ENCODE results near the gene LAMA4. TPM values are rescaled to one million over a fixed set of nuclear protein-coding genes. Genes with fewer than 3 reads are reported as not detected.

The LAMA4 gene
- total RNA-seq, 4 donors from 2014 or later, result 107 to 329 (median 271) TPM

- Histone ChIP-seq H3K27ac (peak overlapping the region; percentile 82 to 86), H3K4me1 (peaks cover 0 to 11% of the 10 kb centered on the region in 2 donors), H3K36me3 (no peaks in the 10 kb centered on the region), H3K9me3 (no peaks in the 10 kb centered on the region), H3K4me3 (no peak overlapping the region), H3K27me3 (no peaks in the 10 kb centered on the region)
- TF ChIP-seq POLR2A (IDR thresholded peaks at IDR 0.05), result no peak
- DNase-seq, result no peak
- intact Hi-C loops (cut with DNase I; ENCODE audit: low total_unique reads), result no loop called here
Measured at GRCh38 chr6:112227992-112228391, 26.4 kb downstream of the LAMA4 start.

DNA sequence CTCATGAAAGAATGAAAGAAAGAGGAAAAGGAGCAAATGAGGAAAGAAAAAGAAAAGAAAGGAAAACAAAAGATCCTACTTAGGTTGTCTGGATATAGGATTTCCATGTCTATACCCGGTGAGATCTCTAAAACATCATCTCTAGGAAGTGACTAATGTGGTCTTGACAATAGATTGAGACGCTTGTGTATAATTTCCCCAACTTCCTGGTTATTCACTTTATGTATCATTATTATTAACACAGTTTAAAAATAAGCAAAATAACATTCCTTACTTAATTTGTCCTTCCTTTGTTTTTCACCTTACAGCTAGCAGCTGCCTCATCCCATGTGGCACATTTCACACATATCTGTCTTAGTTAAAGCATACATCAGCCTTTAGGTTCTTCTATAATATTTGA, 27.0 kb downstream of the LAMA4 start:
- no peaks in the 10 kb centered on the region for H3K27me3 ChIP-seq
- intact Hi-C loops (cut with DNase I; ENCODE audit: low total_unique reads), result no loop called here
- no peak for DNase-seq
- peak overlapping the region; percentile 82 to 86 for H3K27ac ChIP-seq
- TF ChIP-seq POLR2A (IDR thresholded peaks at IDR 0.05) (no peak), CTCF (IDR thresholded peaks at IDR 0.05) (no peak)
- no peaks in the 10 kb centered on the region for H3K36me3 ChIP-seq
- no peak overlapping the region for H3K4me3 ChIP-seq
- H3K9me3 ChIP-seq, result no peaks in the 10 kb centered on the region
- peaks cover 0 to 11% of the 10 kb centered on the region in 2 donors for H3K4me1 ChIP-seq

- no peaks in the 10 kb centered on the region for H3K36me3 ChIP-seq
- H3K4me1 ChIP-seq, result peaks cover 0 to 16% of the 10 kb centered on the region in 2 donors
- H3K9me3 ChIP-seq, result no peaks in the 10 kb centered on the region
- no peak for DNase-seq
- TF ChIP-seq CTCF (IDR thresholded peaks at IDR 0.05) (no peak), POLR2A (IDR thresholded peaks at IDR 0.05) (no peak)
- H3K27me3 ChIP-seq, result no peaks in the 10 kb centered on the region
- intact Hi-C loops (cut with DNase I; ENCODE audit: low total_unique reads), result no loop called here
- no peak overlapping the region for H3K4me3 ChIP-seq
- peak overlapping the region; percentile 82 to 86 for H3K27ac ChIP-seq
Measured at GRCh38 chr6:112225691-112226090, 28.7 kb downstream of the LAMA4 start.

DNA sequence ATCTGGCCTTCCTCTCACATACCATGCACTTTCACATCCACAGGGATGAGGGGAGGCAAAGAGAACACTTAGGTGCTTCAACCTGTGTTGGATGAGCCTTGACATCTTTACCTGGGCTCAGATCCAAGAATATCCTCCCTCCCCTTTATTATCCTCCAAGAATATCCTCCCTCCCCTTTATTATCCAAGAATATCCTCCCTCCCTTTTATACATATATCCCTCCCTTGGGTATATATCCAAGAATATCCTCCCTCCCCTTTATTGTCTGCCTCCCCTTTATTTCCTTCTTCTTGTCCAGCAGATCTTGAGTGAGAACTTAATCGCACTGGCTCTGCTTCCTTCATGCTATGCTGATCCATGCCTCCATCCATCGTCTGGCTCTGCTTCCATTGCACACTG, 30.3 kb downstream of the LAMA4 start:
- H3K27me3 ChIP-seq, result no peaks in the 10 kb centered on the region
- peak overlapping the region; percentile 82 to 86 for H3K27ac ChIP-seq
- no peaks in the 10 kb centered on the region for H3K9me3 ChIP-seq
- no peak for DNase-seq
- TF ChIP-seq CTCF (IDR thresholded peaks at IDR 0.05) (no peak), POLR2A (IDR thresholded peaks at IDR 0.05) (no peak)
- H3K36me3 ChIP-seq, result no peaks in the 10 kb centered on the region
- peaks cover 2 to 18% of the 10 kb centered on the region in 2 donors for H3K4me1 ChIP-seq
- intact Hi-C loops (cut with DNase I; ENCODE audit: low total_unique reads), result no loop called here
- no peak overlapping the region for H3K4me3 ChIP-seq

DNA sequence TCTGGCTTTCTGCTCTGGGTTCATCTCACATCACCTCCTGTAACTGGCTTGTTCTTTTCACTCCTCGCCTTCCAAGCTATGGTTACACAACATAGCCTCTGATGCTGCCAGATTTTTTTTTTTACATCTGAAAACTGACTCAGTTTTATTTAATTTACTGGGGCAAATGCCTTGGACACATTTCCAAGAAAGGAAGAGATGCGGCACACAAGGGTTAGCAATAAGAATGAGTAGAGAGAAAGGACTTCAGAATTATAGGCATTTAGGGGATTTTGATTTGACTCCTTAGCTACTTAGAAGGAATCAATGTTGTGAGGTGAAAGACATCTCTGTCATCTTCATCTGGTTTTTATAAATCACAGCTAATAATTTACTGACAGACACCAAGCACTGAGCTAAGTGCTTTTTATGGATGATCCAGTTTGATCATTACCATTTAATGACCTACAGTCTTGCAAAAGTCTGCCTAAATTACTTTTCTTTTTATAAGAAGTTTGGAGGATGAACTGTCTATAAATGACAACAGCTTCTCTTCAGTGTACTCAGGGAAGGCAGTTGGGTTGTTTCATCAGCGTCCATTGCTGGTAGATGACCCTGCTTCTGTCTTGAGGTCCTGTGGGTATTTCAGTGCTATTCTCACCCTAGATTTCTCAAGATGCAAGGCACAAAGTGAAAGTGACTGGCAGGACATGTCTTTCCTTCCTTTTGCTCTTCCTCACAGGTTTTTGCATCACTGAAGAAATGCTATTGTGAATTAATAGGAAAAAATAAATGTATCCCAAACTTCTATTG, 31.1 kb downstream of the LAMA4 start:
- Histone ChIP-seq H3K4me1 (peaks cover 7 to 18% of the 10 kb centered on the region in 2 donors), H3K9me3 (no peaks in the 10 kb centered on the region), H3K36me3 (no peaks in the 10 kb centered on the region), H3K27ac (peak overlapping the region; percentile 82 to 86), H3K27me3 (no peaks in the 10 kb centered on the region), H3K4me3 (no peak overlapping the region)
- TF ChIP-seq POLR2A (IDR thresholded peaks at IDR 0.05), result no peak
- no peak for TF ChIP-seq CTCF (IDR thresholded peaks at IDR 0.05)
- intact Hi-C loops (cut with DNase I; ENCODE audit: low total_unique reads), result no loop called here
- peak in 1 of 2 donors; percentile 57 for DNase-seq

Measured in uterus (tissue), 4 donors.